HG02885 (cell line): ENCODE data around the gene ARHGEF6.
A peak's percentile ranks its signal among the peaks of the same experiment; 100 is the strongest.

Source experiments
- ATAC-seq: cut with Tn5 transposase; IDR thresholded peaks from one replicate; pipeline ENCODE4 v1.9.1; 2021; ENCODE audit warnings: mild to moderate bottlenecking; ENCODE audit not compliant: unreplicated experiment, poor library complexity

Gene ARHGEF6

DNA sequence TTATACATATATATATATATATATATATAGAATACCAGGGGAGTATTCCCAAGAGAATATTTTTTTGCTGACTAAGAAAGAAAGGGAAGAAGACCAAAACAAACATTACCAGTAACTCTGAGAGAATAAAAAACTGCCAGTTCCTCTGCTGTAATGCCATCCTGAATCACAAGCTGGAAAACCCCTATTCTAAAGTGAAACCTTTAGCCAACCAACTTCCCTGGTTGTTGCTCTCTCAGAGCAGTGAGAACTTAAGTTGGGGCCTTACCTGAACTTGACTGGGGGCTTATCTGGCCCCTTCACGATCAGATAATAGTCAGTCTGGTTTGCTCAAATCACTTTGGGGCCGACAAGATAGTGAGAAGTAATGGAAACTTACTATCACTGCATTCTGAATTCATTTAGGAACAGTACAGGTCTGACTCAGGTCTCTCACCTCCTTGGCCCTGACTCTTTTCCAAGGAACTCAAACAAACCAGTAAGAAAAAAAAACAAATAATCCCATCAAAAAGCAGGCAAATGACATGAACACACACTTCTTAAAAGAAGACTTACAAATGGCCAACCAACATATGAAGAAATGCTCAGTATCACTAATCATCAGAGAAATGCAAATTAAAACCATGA, 70.3 kb downstream of the ARHGEF6 start:
- ATAC-seq: peak; percentile 41

DNA sequence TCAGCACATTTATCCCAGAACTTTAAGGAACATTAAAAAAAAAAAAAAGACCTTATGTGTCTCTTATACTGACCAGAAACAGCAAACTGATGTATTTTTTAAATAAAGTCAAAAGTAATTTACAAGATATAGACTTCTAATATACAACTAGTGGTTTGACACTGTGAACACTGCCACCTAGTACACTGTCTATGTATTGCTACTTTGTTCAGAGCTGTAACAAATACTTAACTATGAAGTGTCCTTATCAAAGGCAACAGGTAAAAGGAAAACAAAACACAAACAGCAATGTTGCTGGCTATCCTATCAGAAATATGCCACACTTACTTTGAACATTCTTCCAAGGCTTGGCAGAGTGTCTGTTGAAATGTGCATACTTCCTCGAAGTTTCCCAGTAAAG, 72.4 kb downstream of the ARHGEF6 start:
- peak; percentile 56 for ATAC-seq

DNA sequence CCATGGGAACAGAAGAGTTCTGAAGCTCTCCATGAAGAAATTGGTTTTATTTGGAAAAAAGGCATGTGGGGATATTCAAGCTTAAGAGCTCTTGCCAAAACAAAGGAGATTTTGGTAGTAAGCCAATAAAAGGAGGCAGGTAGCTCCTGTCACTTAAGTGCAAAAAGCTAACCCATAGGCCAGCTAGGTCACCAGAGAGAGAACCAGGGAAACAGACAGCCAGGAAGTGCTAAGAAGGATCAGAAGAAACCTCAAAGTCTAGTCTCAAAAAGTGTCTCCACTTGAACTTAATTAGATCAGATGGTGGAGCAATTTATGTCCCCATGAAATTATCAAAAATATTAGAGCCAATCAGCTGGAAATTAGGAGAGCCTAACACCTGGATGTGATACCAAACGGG, 83.6 kb downstream of the ARHGEF6 start:
- no peak for ATAC-seq

DNA sequence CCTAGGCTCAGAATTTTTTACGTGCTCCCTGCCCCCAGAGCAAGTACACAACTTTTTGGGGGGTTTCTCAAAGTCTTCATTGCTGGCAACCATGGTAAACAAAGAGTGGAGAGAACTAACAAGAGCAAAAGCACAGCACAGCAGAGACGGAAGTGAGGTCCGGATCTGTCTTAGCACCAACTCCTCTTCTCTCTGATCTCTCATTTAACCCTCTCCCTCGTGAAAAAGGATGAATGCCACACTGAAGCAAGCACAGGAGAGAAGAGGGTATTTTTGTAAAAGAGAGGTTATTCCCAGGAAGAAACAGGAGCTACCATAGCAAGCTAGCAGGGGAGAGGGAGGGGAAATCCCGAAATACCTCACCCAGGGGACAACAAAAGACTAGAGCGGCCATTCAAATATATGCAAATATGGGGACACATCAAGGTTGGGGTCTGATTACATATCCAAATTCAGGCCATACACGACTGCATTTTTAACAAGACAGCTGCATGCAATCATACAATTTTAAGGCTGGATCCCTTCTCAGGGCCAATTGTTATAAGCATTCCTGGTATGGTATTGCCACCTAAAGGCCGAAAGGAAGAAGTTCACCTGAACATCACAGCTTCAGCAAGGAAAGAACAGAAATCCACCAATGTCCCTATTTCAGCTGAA, 86.2 kb downstream of the ARHGEF6 start:
- peak; percentile 78 for ATAC-seq

DNA sequence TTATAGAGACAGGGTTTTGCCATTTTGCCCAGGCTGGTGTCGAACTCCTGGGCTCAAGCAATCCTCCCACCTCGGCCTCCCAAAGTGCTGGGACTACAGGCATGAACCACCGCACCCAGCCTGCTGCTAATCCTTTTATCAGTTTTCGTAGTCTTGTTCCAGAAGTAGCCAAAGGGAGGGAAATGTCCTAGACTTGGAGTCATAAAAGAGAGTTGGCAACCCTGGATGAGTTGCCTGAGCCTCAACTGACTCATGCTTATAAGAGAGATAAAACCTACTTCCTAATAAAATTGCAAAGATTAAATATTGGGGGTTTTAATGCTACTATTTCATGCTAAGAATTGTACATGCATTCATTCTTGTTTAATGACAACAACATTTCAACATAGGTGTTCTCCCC, 88.5 kb downstream of the ARHGEF6 start:
- no peak for ATAC-seq

DNA sequence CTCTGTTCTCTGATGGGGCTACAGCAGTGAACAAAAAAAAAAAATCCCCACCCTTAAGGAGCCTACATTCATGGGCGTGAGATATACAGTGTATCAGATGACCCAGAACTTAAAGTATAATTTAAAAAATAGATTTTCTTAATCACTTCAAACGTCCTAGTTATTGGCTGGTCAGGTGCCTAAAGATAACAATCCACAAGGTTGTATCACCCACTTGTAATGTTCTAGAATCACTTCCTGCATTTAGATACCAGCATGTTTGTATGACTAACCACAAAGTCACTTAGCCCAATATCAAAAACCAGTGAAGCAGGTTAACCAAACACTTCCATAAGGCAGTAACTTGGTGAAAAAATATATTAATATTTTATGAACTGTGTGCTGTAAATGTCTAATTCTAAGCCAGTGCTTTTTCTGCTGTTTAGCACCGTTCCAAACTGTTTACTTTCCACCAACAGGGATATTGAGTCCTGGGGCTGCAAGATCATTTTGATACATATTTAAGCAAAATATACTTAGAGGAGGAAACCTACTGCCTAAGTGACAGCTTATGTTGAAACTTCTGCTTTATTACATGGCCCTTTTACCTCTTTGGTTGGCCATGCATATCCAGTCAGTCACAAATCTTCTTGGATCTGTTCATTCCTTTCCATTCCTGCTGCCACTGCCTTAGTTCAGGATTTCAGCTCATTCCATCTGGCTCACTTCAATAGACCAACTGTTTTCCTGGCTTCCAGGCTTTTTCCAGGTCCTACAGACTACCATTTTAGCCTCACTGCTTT, 89.5 kb downstream of the ARHGEF6 start:
- no peak for ATAC-seq

DNA sequence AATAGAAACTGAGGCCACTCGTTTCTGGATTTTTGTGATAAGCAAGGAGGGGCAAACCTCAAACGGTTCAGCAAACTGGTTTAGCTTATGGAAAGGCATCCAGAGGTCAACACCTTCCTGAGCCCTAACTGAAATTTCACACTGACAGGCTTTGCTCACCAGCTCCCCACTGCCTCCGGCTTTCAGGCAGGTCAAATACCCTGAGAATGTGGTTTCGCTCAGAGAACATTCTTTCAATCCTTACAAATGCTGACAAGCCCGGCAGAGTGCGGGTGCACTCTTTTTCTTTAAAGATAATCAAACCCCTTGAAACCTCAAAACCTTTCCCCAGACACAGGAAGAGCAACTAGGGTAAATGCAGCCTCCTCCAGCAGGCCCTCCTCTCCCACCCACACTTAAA, 91.3 kb downstream of the ARHGEF6 start:
- no peak for ATAC-seq

DNA sequence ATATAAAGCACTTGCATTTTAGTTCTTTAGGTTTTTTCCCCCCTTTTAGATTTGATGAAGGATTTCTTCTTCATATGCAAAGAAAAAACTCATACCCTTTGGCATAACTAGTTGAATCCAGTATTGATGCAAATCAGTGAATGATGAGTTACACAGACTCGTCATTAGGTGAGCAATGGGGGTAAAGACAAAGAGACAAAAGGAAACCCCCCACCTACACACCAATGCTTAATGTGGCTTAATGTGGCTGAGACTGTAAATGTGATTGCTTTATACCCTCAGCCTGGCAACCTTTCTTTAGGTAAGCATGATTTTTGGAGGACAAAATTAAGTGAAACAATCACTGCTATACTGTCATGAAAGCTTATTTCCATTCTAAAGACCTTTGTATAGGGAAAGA, 93.3 kb downstream of the ARHGEF6 start:
- ATAC-seq: no peak

DNA sequence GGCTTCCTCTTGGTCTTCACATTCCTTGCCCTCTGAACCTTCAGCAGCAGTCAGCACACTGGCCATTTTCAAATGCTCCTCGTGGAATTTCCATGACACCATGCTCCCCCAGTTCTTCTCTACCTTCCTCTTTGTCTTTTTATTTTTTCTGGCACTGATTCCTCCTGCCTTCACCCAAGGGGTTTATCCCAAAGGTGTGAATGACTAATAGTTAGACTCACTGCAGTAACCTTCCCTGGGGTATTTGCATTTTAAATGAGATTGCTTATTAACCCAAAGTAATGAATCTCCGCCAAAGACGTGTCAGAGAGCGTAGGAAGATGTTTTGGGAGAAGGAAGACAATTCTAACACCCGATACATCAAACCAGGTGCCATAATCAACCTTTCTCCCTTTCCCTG, 96.6 kb downstream of the ARHGEF6 start:
- no peak for ATAC-seq

DNA sequence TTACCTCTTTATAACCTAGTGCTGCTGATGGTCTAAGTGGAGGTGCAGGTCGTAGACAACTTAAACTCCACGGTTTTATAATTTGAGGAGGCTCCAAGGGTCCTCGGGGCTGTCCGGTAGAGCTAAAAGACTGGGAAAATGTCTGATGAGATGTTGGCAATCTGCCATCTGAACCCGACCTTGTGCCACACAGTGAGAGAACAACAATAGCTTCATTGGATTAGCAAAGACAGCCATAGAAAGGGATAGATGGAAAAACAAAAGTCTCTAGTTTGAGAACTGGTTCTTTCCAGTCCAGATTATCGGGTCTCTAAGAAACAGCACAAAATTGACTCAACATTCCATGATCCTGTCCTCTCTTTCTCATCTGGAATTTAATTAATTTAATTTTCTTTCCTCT, 101.2 kb downstream of the ARHGEF6 start:
- ATAC-seq: no peak

DNA sequence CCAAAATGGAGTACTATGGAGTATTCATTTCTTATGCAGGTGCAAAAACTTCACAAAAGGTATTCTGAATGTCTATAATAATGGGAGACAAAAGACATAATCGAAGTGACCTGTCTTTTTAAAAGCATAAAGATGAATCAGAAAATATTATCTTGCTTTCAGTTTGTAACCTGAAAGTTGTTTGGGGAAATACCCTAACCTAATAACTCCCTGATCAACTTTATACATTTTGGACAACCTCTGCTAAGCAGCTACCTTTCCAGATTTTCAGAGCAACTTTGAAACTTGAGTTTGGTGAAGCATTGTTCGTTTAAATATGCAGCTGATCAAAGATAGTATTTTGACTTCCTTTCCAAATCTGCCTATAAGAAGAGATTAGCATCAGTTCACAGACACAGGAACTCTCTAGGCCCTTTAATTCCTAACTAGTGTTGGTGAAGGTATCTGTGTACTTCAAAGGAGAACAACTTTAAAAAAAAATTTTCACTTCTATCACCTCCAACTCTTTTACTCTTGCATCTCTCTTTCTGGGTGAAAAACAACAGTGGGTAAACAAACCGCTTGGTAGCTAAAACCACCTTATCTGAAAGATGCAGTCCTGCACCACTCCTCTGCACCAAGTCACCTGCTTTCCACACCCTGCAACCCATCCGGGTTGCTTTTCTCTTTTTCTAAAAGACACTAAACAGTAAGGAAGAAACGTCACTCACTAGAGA, 106.3 kb downstream of the ARHGEF6 start:
- ATAC-seq: no peak

DNA sequence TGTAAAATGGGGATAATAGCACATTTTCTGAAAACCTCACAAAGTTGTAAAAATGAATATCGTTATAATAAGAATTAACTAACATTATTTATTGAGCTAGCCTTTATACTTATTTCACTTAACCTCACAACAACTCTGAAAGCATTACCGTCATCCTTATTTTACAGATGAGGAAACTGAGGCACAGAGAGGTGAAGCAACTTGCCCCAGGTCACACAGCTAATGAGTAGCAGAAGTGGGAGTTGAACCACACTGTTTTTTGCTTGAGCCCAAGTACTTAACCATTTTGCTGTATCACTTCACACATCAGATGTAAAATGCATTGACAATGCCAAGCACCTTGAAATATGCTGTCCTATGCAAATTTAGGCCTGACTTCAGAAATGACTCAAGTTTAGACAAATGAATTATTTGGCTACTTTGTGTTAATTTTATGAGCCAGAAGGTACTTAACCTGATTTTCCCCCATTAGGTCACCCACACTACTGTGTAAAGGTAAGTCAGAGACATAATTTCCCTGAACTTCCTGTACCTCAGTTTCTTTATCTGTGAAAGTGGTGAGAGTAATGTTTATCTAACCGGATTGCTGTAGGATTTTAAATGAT, 109.6 kb downstream of the ARHGEF6 start:
- ATAC-seq: peak; percentile 28

DNA sequence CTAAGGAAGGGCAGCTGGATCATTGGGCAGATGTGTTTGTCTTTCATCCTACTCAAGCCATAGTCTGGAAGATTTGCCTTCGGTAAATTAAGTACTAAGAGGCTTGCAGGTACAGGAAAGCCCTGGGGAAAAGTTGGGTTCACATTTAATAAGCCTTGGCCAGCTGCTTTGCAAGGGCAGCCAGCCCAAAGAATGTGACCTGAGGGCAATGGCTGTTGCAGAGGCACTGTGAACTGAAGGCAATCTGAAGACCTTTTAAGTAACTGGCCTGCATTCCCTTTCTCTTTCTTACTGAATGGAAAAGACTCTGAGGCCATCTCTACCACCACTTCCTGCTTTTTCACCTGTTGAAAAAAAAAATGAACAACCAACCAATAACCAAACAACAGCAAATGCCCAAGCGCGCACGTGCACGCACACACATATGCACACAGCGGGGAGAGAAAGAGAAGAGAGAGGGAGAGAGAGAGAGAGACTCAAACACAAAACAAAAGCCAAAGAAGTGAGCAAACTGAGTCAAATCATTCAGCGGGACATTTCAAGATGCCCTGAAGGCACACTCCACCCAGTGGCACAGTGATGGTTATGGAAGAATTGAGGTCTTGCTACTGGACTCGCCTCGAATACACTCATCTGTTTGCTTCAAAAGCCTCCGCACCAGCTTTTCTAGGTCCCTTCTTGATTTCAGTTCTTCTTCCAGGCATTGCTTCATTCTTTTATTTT, 113.1 kb downstream of the ARHGEF6 start:
- no peak for ATAC-seq

DNA sequence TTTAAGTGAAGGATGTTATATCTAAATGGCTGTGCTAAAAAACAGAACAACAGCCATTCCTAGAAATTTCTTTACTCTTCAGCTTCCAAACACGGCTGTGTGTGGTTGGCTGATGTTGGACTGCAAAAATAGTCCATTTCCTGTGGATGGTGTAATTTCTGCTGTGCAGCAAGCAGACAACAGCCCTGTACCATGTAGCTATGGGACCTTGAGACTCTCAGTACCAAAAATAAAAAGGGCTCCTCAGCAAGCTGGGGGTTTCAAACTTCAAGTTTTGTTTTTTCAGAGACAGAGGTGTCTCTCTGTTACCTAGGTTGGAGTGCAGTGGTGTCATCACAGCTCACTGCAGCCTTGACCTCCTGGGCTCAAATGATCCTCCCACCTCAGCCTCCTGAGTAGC, 114.6 kb downstream of the ARHGEF6 start:
- ATAC-seq: peak; percentile 54

DNA sequence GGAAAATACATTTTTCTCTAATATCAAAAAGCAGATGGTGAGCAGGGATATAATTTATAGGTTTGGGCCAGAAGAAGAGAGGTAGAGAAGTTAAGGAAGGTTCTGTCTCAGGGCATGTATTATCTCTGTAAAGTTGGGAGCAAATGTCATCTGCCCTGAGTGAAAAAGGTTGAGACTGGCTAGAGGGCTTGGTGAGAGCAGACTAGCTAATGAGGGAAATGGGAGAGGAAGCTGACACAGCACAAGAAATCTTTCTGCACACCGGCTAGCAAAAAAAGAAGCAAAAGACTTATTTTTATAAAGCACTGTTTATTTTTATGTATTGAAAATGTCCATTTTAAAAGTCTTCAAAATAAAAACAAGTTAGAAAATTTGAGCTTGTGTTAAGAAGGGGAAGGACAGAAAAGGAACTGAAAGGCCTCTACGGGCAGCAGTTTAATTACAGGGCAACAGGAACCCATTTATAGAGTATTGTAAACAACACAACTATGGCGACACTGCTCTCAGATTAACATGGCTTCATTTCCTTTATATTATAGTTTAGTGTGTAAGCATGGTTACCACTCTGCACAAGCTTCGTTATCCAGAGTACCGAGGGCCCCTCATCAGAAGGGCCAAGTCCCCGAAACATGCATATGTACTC, 115.4 kb downstream of the ARHGEF6 start:
- peak; percentile 75 for ATAC-seq

DNA sequence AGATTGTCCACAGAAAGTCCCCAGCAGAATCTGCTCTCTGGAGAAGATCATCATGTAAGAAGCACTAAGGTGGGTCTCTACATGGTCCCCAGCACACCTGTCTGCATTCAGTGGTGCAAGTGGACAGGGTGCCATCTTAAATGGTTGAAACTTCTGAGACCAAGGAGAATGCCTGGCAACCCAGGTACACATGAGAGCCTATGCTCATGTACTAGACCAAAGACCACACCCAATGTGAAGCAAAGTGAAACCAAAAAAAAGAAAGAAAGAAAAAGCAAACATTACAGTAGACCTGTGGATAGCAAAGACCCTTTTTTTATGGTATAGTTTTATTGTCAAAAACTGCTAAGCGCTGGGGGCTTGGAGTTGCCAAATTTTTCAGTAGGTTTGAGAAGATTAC, 117.8 kb downstream of the ARHGEF6 start:
- ATAC-seq: no peak

DNA sequence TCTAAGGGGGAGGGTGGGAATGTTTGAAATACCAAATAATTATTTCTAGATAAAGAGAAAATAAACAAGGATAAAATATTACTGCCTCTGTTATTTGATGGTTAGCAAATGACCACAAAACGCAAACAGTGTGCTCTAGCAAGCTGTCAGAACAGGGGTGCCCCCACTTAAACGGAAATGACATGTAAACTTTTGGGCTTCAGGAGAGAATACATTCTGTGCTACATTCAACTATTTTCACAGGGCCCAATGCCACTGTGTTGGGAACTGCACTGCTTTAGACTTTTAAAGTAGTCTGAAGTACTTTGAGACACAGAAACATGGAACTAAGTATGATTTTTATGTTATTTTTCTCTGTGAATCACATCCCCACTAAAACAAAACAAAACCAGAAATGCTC, 118.6 kb downstream of the ARHGEF6 start:
- no peak for ATAC-seq

DNA sequence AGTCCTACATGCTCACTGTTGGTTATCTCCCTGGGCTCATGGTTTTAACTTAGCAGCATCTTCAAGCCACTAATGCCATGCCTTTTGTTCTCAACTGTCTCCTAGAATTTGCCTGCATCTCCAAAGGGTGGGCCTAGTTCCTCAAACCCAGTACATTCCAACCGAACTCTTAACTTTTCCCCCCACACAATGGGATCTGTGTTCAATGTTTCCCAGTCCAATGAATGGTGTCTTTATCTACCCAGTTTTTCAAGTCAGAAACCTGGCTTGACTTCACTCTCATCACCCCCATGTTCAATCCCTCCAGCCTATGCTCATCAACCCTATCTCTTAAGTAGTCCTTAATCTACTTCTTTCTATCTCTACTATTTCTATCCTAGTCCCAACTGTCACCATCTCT, 119.8 kb downstream of the ARHGEF6 start:
- no peak for ATAC-seq

DNA sequence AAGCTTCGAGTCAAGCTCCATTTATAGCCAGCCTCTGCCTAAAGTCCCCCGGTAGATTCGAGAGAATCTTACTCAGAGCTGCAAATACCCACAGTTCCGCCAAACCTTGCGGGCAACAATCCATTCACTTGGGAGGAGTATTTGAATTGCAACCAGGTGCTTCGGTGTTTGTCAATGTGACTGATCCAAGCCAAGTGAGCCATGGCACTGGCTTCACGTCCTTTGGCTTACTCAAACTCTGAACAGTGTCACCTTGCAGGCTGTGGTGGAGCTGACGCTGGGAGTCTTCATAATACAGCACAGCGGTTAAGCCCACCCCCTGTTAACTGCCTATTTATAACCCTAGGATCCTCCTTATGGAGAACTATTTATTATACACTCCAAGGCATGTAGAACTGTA, 121.6 kb downstream of the ARHGEF6 start:
- no peak for ATAC-seq
